ENCODE results near the gene MED6.

MED6 gene

GRCh38 chr14:70599345-70599744 lies 1.1 kb downstream of the MED6 start:
- no peak overlapping the region for H3K27ac ChIP-seq (ENCODE audit: low read depth, low read length)
- peaks cover 10% of the 10 kb centered on the region; the same call in 1 of the 2 replicates for H3K4me1 ChIP-seq (ENCODE audit: control insufficient read depth, insufficient read depth, low read length)
- H3K9me3 ChIP-seq (ENCODE audit: control insufficient read depth, insufficient read depth, low read length) = no peaks in the 10 kb centered on the region
- no peak overlapping the region for H3K9ac ChIP-seq (ENCODE audit: low read depth, low read length)
- H3K27me3 ChIP-seq (ENCODE audit: control insufficient read depth, insufficient read depth, low read length) = no peaks in the 10 kb centered on the region
- peaks cover 25% of the 10 kb centered on the region for H3K36me3 ChIP-seq (ENCODE audit: control insufficient read depth, insufficient read depth, low read length)
- H3K4me3 ChIP-seq (ENCODE audit: low read depth, low read length) = peak overlapping the region; percentile 99

DNA sequence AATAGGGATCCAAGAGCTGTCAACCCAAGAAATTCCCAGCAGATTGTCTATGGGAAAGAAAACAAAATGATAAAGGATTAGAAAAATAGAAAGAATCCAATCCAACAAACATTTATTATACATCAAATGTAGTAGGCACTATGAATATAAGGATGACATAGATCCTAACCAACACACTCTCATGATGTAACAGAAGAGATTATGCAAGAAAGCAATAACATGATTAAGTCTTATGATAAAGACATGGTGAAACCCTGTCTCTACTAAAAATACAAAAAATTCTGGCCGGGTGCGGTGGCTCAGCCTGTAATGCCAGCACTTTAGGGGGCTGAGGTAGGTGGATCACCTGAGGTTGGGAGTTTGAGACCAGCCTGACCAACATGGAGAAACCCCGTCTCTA lies 2.7 kb downstream of the MED6 start:
- Histone ChIP-seq H3K27me3 (ENCODE audit: control insufficient read depth, insufficient read depth, low read length) (no peaks in the 10 kb centered on the region), H3K36me3 (ENCODE audit: control insufficient read depth, insufficient read depth, low read length) (peaks cover 41% of the 10 kb centered on the region), H3K9ac (ENCODE audit: low read depth, low read length) (no peak overlapping the region), H3K9me3 (ENCODE audit: control insufficient read depth, insufficient read depth, low read length) (no peaks in the 10 kb centered on the region), H3K4me3 (ENCODE audit: low read depth, low read length) (no peak overlapping the region), H3K4me1 (ENCODE audit: control insufficient read depth, insufficient read depth, low read length) (peaks cover 10% of the 10 kb centered on the region; the same call in 1 of the 2 replicates), H3K27ac (ENCODE audit: low read depth, low read length) (no peak overlapping the region)

- H3K4me1 ChIP-seq (ENCODE audit: control insufficient read depth, insufficient read depth, low read length) = peaks cover 5% of the 10 kb centered on the region; the same call in 1 of the 2 replicates
- H3K27me3 ChIP-seq (ENCODE audit: control insufficient read depth, insufficient read depth, low read length) = no peaks in the 10 kb centered on the region
- H3K27ac ChIP-seq (ENCODE audit: low read depth, low read length) = no peak overlapping the region
- H3K36me3 ChIP-seq (ENCODE audit: control insufficient read depth, insufficient read depth, low read length) = peaks cover 62% of the 10 kb centered on the region
- no peaks in the 10 kb centered on the region for H3K9me3 ChIP-seq (ENCODE audit: control insufficient read depth, insufficient read depth, low read length)
- H3K9ac ChIP-seq (ENCODE audit: low read depth, low read length) = no peak overlapping the region
- no peak overlapping the region for H3K4me3 ChIP-seq (ENCODE audit: low read depth, low read length)
These were observed 4.8 kb downstream of the MED6 start for GRCh38 chr14:70595443-70596185.

DNA sequence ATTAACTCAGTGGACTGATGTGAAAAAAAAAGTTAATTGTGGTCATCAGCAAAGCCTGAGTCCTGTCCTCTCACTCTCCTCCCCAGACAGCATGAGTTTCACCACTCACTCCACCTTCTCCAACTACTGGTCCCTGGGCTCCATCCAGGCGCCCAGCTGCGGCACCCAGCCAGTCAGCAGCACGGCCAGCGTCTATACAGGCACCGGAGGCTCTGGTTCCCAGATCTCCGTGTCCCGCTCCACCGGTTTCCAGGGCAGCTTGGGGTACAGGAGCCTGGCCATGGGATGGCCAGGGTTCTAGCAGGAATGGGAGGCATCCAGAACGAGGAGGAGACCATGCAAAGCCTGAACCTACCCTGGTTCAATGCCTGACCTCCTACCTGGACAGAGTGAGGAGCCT lies 6.0 kb downstream of the MED6 start:
- H3K9me3 ChIP-seq (ENCODE audit: control insufficient read depth, insufficient read depth, low read length) = no peaks in the 10 kb centered on the region
- no peaks in the 10 kb centered on the region for H3K27me3 ChIP-seq (ENCODE audit: control insufficient read depth, insufficient read depth, low read length)
- no peak overlapping the region for H3K27ac ChIP-seq (ENCODE audit: low read depth, low read length)
- no peak overlapping the region for H3K4me3 ChIP-seq (ENCODE audit: low read depth, low read length)
- no peak overlapping the region for H3K9ac ChIP-seq (ENCODE audit: low read depth, low read length)
- H3K4me1 ChIP-seq (ENCODE audit: control insufficient read depth, insufficient read depth, low read length) = peaks cover 3% of the 10 kb centered on the region; the same call in 1 of the 2 replicates
- H3K36me3 ChIP-seq (ENCODE audit: control insufficient read depth, insufficient read depth, low read length) = peaks cover 74% of the 10 kb centered on the region

- H3K4me1 ChIP-seq (ENCODE audit: control insufficient read depth, insufficient read depth, low read length) = no peaks in the 10 kb centered on the region
- H3K36me3 ChIP-seq (ENCODE audit: control insufficient read depth, insufficient read depth, low read length) = peaks cover 96% of the 10 kb centered on the region
- no peak overlapping the region for H3K27ac ChIP-seq (ENCODE audit: low read depth, low read length)
- H3K27me3 ChIP-seq (ENCODE audit: control insufficient read depth, insufficient read depth, low read length) = no peaks in the 10 kb centered on the region
- no peak overlapping the region for H3K4me3 ChIP-seq (ENCODE audit: low read depth, low read length)
- no peaks in the 10 kb centered on the region for H3K9me3 ChIP-seq (ENCODE audit: control insufficient read depth, insufficient read depth, low read length)
- no peak overlapping the region for H3K9ac ChIP-seq (ENCODE audit: low read depth, low read length)
These were observed 15.2 kb downstream of the MED6 start for GRCh38 chr14:70585231-70585630.

DNA sequence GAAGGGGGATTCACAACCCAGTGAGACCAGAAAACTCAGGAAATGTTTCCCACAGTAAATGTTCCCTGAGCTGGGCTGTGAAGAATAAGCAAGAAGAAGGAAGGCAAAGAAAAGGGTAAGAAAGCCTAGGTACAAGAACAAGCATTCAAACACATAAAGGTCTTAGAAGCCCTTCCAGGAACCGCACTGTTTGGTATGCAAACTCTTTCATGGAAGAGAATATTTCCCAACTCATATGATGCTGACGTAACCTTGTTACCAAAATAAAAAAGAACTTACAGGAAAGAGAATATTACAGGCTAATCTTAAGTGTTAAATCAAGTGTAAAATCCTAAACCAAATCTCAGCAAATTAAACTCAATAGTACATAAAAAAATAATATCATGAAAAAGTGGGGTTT lies 23.6 kb downstream of the MED6 start:
- Histone ChIP-seq H3K4me1 (ENCODE audit: control insufficient read depth, insufficient read depth, low read length) (no peaks in the 10 kb centered on the region), H3K9me3 (ENCODE audit: control insufficient read depth, insufficient read depth, low read length) (no peaks in the 10 kb centered on the region), H3K27me3 (ENCODE audit: control insufficient read depth, insufficient read depth, low read length) (no peaks in the 10 kb centered on the region), H3K27ac (ENCODE audit: low read depth, low read length) (peak overlapping the region; percentile 16), H3K36me3 (ENCODE audit: control insufficient read depth, insufficient read depth, low read length) (peaks cover 19% of the 10 kb centered on the region), H3K4me3 (ENCODE audit: low read depth, low read length) (no peak overlapping the region), H3K9ac (ENCODE audit: low read depth, low read length) (no peak overlapping the region)

- Histone ChIP-seq H3K27me3 (ENCODE audit: control insufficient read depth, insufficient read depth, low read length) (no peaks in the 10 kb centered on the region), H3K27ac (ENCODE audit: low read depth, low read length) (no peak overlapping the region), H3K36me3 (ENCODE audit: control insufficient read depth, insufficient read depth, low read length) (no peaks in the 10 kb centered on the region; the same call in 1 of the 2 replicates), H3K4me3 (ENCODE audit: low read depth, low read length) (no peak overlapping the region), H3K9me3 (ENCODE audit: control insufficient read depth, insufficient read depth, low read length) (no peaks in the 10 kb centered on the region), H3K4me1 (ENCODE audit: control insufficient read depth, insufficient read depth, low read length) (peaks cover 16% of the 10 kb centered on the region), H3K9ac (ENCODE audit: low read depth, low read length) (no peak overlapping the region)
These were observed 27.4 kb downstream of the MED6 start for GRCh38 chr14:70573050-70573449.

DNA sequence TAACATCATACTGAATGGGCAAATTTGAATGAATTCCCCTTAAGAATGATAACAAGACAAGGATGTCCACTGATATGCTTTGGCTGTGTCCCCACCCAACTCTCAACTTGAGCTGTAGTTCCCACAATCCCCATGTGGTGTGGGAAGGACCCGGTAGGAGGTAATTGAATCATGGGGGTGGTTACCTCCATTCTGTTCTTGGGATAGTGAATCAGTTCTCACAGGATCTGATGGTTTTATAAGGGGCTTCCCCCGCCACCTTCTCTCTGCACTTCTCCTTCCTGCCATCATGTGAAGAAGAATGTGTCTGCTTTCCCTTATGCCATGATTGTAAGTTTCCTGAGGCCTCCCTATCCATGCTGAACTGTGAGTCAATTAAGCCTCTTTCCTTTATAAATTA lies 29.3 kb downstream of the MED6 start:
- H3K27ac ChIP-seq (ENCODE audit: low read depth, low read length) = no peak overlapping the region
- no peaks in the 10 kb centered on the region for H3K27me3 ChIP-seq (ENCODE audit: control insufficient read depth, insufficient read depth, low read length)
- H3K4me3 ChIP-seq (ENCODE audit: low read depth, low read length) = no peak overlapping the region
- H3K4me1 ChIP-seq (ENCODE audit: control insufficient read depth, insufficient read depth, low read length) = peaks cover 16% of the 10 kb centered on the region
- no peak overlapping the region for H3K9ac ChIP-seq (ENCODE audit: low read depth, low read length)
- no peaks in the 10 kb centered on the region for H3K9me3 ChIP-seq (ENCODE audit: control insufficient read depth, insufficient read depth, low read length)
- peaks cover 3% of the 10 kb centered on the region; the same call in 1 of the 2 replicates for H3K36me3 ChIP-seq (ENCODE audit: control insufficient read depth, insufficient read depth, low read length)

- H3K27me3 ChIP-seq (ENCODE audit: control insufficient read depth, insufficient read depth, low read length) = no peaks in the 10 kb centered on the region
- peaks cover 22% of the 10 kb centered on the region for H3K36me3 ChIP-seq (ENCODE audit: control insufficient read depth, insufficient read depth, low read length)
- peaks cover 16% of the 10 kb centered on the region for H3K4me1 ChIP-seq (ENCODE audit: control insufficient read depth, insufficient read depth, low read length)
- no peak overlapping the region for H3K27ac ChIP-seq (ENCODE audit: low read depth, low read length)
- H3K4me3 ChIP-seq (ENCODE audit: low read depth, low read length) = no peak overlapping the region
- peaks cover 24% of the 10 kb centered on the region for H3K9me3 ChIP-seq (ENCODE audit: control insufficient read depth, insufficient read depth, low read length)
- no peak overlapping the region for H3K9ac ChIP-seq (ENCODE audit: low read depth, low read length)
These were observed 32.7 kb downstream of the MED6 start for GRCh38 chr14:70567791-70568190.

GRCh38 chr14:70563869-70564268 lies 36.6 kb downstream of the MED6 start:
- Histone ChIP-seq H3K9ac (ENCODE audit: low read depth, low read length) (no peak overlapping the region), H3K36me3 (ENCODE audit: control insufficient read depth, insufficient read depth, low read length) (peaks cover 24% of the 10 kb centered on the region), H3K4me3 (ENCODE audit: low read depth, low read length) (no peak overlapping the region), H3K27me3 (ENCODE audit: control insufficient read depth, insufficient read depth, low read length) (no peaks in the 10 kb centered on the region), H3K9me3 (ENCODE audit: control insufficient read depth, insufficient read depth, low read length) (peaks cover 40% of the 10 kb centered on the region), H3K27ac (ENCODE audit: low read depth, low read length) (no peak overlapping the region), H3K4me1 (ENCODE audit: control insufficient read depth, insufficient read depth, low read length) (peaks cover 3% of the 10 kb centered on the region; the same call in 1 of the 2 replicates)

GRCh38 chr14:70563417-70563816 lies 37.0 kb downstream of the MED6 start:
- no peaks in the 10 kb centered on the region for H3K27me3 ChIP-seq (ENCODE audit: control insufficient read depth, insufficient read depth, low read length)
- H3K4me1 ChIP-seq (ENCODE audit: control insufficient read depth, insufficient read depth, low read length) = no peaks in the 10 kb centered on the region
- no peak overlapping the region for H3K9ac ChIP-seq (ENCODE audit: low read depth, low read length)
- H3K9me3 ChIP-seq (ENCODE audit: control insufficient read depth, insufficient read depth, low read length) = peaks cover 40% of the 10 kb centered on the region
- H3K36me3 ChIP-seq (ENCODE audit: control insufficient read depth, insufficient read depth, low read length) = peaks cover 24% of the 10 kb centered on the region
- no peak overlapping the region for H3K27ac ChIP-seq (ENCODE audit: low read depth, low read length)
- no peak overlapping the region for H3K4me3 ChIP-seq (ENCODE audit: low read depth, low read length)
